Measurements from ENCODE around the gene OR12D2.
"Not testable (repeated sequence)": the region's sequence is repeated elsewhere in the genome, so short reads cannot be mapped to it uniquely, and the experiment has no call there.

Gene OR12D2

GRCh38 chr6:29395331-29395730 lies at the start of gene OR12D2:
OR12D2 (plus strand) TSS chr6:29395631; CDS start chr6:29396700, 1,069 bp downstream.
- DNase-seq = no peak

- DNase-seq = not testable (repeated sequence)
Observed at GRCh38 chr6:29349348-29349747, 46.1 kb upstream of the OR12D2 start.

- DNase-seq = no peak
Observed at GRCh38 chr6:29354980-29355379, 40.5 kb upstream of the OR12D2 start.

- no peak for DNase-seq
Observed at GRCh38 chr6:29355603-29356002, 39.8 kb upstream of the OR12D2 start.

GRCh38 chr6:29368765-29369164 lies 26.7 kb upstream of the OR12D2 start, which contains the start of gene OR5V1:
OR5V1 (minus strand) TSS chr6:29368865; CDS start chr6:29356195, 12,670 bp downstream.
- DNase-seq = no peak

GRCh38 chr6:29375191-29375590 lies 20.2 kb upstream of the OR12D2 start, which contains the start of gene OR12D3:
OR12D3 (minus strand) TSS chr6:29375291; CDS start chr6:29375287, 4 bp downstream.
- DNase-seq = no peak

GRCh38 chr6:29376003-29376402 lies 19.4 kb upstream of the OR12D2 start:
- DNase-seq = no peak

- DNase-seq = no peak
Observed at GRCh38 chr6:29388533-29388932, 6.9 kb upstream of the OR12D2 start.

- no peak for DNase-seq
Observed at GRCh38 chr6:29399525-29399924, 4.1 kb downstream of the OR12D2 start.

GRCh38 chr6:29403801-29404200 lies 8.4 kb downstream of the OR12D2 start:
- DNase-seq = no peak

GRCh38 chr6:29414588-29414987 lies 19.2 kb downstream of the OR12D2 start, which contains the start of gene OR12D1:
OR12D1 (plus strand) TSS chr6:29414928.
- no peak for DNase-seq

GRCh38 chr6:29419516-29419915 lies 24.1 kb downstream of the OR12D2 start:
- no peak for DNase-seq

GRCh38 chr6:29424168-29424567 lies 28.7 kb downstream of the OR12D2 start:
- no peak for DNase-seq

- no peak for DNase-seq
Observed at GRCh38 chr6:29424575-29424974, 29.1 kb downstream of the OR12D2 start.

GRCh38 chr6:29425075-29425474 lies 29.6 kb downstream of the OR12D2 start:
- DNase-seq = no peak

GRCh38 chr6:29426654-29427053 lies 31.2 kb downstream of the OR12D2 start:
- no peak for DNase-seq

- DNase-seq = not testable (repeated sequence)
Observed at GRCh38 chr6:29436730-29437129, 41.3 kb downstream of the OR12D2 start.

GRCh38 chr6:29439006-29439405 lies 43.6 kb downstream of the OR12D2 start, which contains the start of gene OR10C1:
OR10C1 (plus strand) TSS chr6:29439306; CDS start chr6:29440016, 710 bp downstream.
- DNase-seq = no peak

- no peak for DNase-seq
Observed at GRCh38 chr6:29442719-29443118, 47.3 kb downstream of the OR12D2 start.

GRCh38 chr6:29444031-29444430 lies 48.6 kb downstream of the OR12D2 start:
- not testable (repeated sequence) for DNase-seq
